ENCODE measurements around the gene TAS1R3. TPM values are rescaled to one million over a fixed set of nuclear protein-coding genes. Genes with fewer than 3 reads are reported as not detected.

Gene TAS1R3
- total RNA-seq, 1 donor from 2014 or later = 0.50 TPM

DNA sequence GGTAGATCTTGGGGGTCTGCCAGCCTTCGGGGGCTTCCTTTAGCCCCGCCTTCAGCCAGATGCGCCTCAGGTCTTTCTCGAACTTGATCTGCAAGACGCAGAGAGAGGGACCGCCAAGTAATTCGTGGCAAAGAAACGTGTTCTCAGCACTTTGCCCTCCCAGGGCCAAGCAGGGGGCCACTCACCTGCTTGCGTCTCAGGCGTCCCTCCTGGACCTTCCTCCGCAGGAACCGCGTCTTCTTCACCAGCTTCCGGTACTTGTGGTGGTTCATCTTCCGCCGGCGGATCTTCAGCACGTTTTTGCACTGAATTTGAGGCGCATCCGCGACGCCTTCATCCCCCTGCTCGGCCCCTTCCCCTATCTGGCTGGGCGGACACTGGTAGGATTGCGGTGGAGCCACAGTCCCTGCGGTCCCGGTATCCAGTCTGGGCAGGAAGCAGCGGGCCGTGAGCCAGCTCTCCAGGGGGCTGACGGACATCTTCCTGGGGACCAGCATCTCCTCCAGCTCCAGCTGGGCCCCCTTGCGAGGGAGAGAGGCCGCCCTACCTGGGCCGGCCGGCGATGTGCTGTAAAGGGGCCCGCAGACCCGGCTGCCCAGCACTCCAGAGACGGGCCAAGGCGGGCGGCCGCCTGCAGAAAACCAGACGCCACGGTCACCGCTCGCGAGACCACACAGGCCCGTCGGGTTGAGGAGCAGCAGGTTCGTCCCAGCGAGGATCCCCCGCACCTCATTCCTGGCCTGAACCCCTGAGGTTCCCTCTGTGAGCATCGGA lies 42.9 kb downstream of the TAS1R3 start:
- peak overlapping the region; percentile 78 for H3K4me3 ChIP-seq (ENCODE audit: insufficient read depth, low read depth, low read length)
- no peak for TF ChIP-seq EZH2 (IDR thresholded peaks at IDR 0.05; ENCODE audit: insufficient read depth, low read length)
- TF ChIP-seq, protein P1, sequence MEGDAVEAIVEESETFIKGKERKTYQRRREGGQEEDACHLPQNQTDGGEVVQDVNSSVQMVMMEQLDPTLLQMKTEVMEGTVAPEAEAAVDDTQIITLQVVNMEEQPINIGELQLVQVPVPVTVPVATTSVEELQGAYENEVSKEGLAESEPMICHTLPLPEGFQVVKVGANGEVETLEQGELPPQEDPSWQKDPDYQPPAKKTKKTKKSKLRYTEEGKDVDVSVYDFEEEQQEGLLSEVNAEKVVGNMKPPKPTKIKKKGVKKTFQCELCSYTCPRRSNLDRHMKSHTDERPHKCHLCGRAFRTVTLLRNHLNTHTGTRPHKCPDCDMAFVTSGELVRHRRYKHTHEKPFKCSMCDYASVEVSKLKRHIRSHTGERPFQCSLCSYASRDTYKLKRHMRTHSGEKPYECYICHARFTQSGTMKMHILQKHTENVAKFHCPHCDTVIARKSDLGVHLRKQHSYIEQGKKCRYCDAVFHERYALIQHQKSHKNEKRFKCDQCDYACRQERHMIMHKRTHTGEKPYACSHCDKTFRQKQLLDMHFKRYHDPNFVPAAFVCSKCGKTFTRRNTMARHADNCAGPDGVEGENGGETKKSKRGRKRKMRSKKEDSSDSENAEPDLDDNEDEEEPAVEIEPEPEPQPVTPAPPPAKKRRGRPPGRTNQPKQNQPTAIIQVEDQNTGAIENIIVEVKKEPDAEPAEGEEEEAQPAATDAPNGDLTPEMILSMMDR (IDR thresholded peaks at IDR 0.05; ENCODE audit: insufficient read depth, low read depth, low read length) = no peak
- H3K27me3 ChIP-seq (ENCODE audit: insufficient read depth, low read length) = no peaks in the 10 kb centered on the region
- H3K79me2 ChIP-seq (ENCODE audit: insufficient read depth, low read length) = peaks cover 34% of the 10 kb centered on the region
- H3K4me2 ChIP-seq (ENCODE audit: low read length) = peak overlapping the region; percentile 91
- peak overlapping the region; percentile 94 for H3K9ac ChIP-seq (ENCODE audit: low read length)
- no peak overlapping the region for H2AFZ ChIP-seq (ENCODE audit: low read depth, low read length)
- Mint-ChIP-seq H3K4me1 (ENCODE audit: low read depth, unreplicated experiment) (peaks cover 10% of the 10 kb centered on the region), H3K27ac (ENCODE audit: unreplicated experiment) (peak overlapping the region; percentile 47), H3K36me3 (ENCODE audit: low read depth, unreplicated experiment) (peaks cover 2% of the 10 kb centered on the region), H3K4me3 (ENCODE audit: unreplicated experiment) (peak overlapping the region; percentile 86), H3K27me3 (ENCODE audit: low read depth, unreplicated experiment) (no peaks in the 10 kb centered on the region), H3K9me3 (ENCODE audit: unreplicated experiment) (no peaks in the 10 kb centered on the region)
- H3K4me1 ChIP-seq (ENCODE audit: insufficient read depth, low read length) = peaks cover 18% of the 10 kb centered on the region
- peaks cover 26% of the 10 kb centered on the region for H4K20me1 ChIP-seq (ENCODE audit: insufficient read depth, low read length)
- FAIRE-seq = no peak
- no peak for DNase-seq (ENCODE audit: low read depth)
- H3K36me3 ChIP-seq (ENCODE audit: insufficient read depth, low read length) = peaks cover 3% of the 10 kb centered on the region
- peak overlapping the region; percentile 81 for H3K27ac ChIP-seq (ENCODE audit: low read depth, low read length)
- H3K9me3 ChIP-seq (ENCODE audit: insufficient read depth, low read depth, low read length) = no peaks in the 10 kb centered on the region

DNA sequence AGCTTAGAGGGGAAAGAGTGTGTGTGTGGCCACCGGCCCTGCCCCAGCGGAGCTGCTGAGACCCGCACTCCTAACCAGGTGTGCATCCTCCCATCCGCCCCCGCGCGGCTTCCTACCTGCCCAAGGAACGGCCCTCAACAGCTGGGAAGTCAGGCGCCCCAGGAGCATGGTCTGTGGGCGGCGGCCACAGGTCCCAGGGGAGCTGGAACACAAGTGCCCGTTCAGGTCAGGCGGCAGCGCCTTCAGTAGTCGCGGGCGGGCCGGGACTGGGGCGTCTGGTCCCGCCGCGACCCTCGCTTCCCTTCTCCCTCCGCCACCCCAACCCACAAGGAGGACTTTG lies 43.5 kb downstream of the TAS1R3 start:
- no peak for FAIRE-seq

More for the DNA sequence above, 43.5 kb downstream of the TAS1R3 start:
- H3K4me1 ChIP-seq (ENCODE audit: insufficient read depth, low read length) = peaks cover 18% of the 10 kb centered on the region
- H3K36me3 ChIP-seq (ENCODE audit: insufficient read depth, low read length) = peaks cover 3% of the 10 kb centered on the region
- H3K9me3 ChIP-seq (ENCODE audit: insufficient read depth, low read depth, low read length) = no peaks in the 10 kb centered on the region
- no peak for TF ChIP-seq EZH2 (IDR thresholded peaks at IDR 0.05; ENCODE audit: insufficient read depth, low read length)
- TF ChIP-seq, protein P1 (IDR thresholded peaks at IDR 0.05; ENCODE audit: insufficient read depth, low read depth, low read length) = no peak
- no peaks in the 10 kb centered on the region for H3K27me3 ChIP-seq (ENCODE audit: insufficient read depth, low read length)
- H3K9me3 Mint-ChIP-seq (ENCODE audit: unreplicated experiment) = no peaks in the 10 kb centered on the region
- peak overlapping the region; percentile 91 for H3K4me2 ChIP-seq (ENCODE audit: low read length)
- peaks cover 34% of the 10 kb centered on the region for H3K79me2 ChIP-seq (ENCODE audit: insufficient read depth, low read length)
- peaks cover 26% of the 10 kb centered on the region for H4K20me1 ChIP-seq (ENCODE audit: insufficient read depth, low read length)
- peaks cover 10% of the 10 kb centered on the region for H3K4me1 Mint-ChIP-seq (ENCODE audit: low read depth, unreplicated experiment)
- H3K27me3 Mint-ChIP-seq (ENCODE audit: low read depth, unreplicated experiment) = no peaks in the 10 kb centered on the region
- H2AFZ ChIP-seq (ENCODE audit: low read depth, low read length) = peak overlapping the region; percentile 61
- H3K4me3 ChIP-seq (ENCODE audit: insufficient read depth, low read depth, low read length) = peak overlapping the region; percentile 78
- H3K9ac ChIP-seq (ENCODE audit: low read length) = peak overlapping the region; percentile 94
- no peak overlapping the region for H3K27ac Mint-ChIP-seq (ENCODE audit: unreplicated experiment)
- peak overlapping the region; percentile 86 for H3K4me3 Mint-ChIP-seq (ENCODE audit: unreplicated experiment)
- no peak for DNase-seq (ENCODE audit: low read depth)
- H3K27ac ChIP-seq (ENCODE audit: low read depth, low read length) = peak overlapping the region; percentile 81
- H3K36me3 Mint-ChIP-seq (ENCODE audit: low read depth, unreplicated experiment) = peaks cover 2% of the 10 kb centered on the region

All from astrocyte (in vitro differentiated cells and primary cell).